ENCODE data around the gene KCNK10.
"Not testable (repeated sequence)": the region's sequence is repeated elsewhere in the genome, so short reads cannot be mapped to it uniquely, and the experiment has no call there.

KCNK10 gene

GRCh38 chr14:88270776-88271175 is 52.3 kb downstream of the KCNK10 start:
- DNase-seq (ENCODE audit: low read depth in 2 of 2) = no peak

DNA sequence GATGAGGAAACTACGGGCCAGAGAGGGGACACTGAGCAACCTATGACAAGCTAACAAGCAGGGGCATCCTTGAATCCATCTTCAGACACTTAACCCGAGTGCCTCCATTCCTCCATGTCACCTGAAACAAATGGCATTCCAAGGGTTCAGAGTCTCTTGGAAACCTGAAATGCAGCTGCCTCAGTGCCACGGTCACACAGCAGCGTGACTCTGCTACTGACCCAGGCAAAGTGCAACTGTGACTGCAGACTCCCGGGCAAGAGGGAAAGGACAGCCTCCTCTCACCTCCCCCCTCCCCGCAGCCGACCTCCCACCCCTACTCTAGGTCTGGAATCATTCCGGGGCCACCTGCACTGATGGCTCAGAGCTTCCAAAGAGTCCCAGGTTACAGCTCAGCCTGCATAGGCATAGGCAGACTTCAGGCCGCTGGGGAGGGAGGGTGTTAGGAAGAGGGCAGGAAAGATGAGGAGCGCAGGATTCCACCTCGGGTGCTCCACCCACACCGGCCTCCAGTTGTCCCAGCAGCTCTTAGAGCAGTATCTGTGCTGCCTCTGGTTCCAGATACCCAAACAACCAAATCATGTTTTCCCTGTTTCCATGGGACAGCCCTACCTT is 53.2 kb downstream of the KCNK10 start:
- DNase-seq (ENCODE audit: low read depth in 2 of 2) = no peak

GRCh38 chr14:88266474-88266873 is 56.6 kb downstream of the KCNK10 start:
- no peak for DNase-seq (ENCODE audit: low read depth in 2 of 2)

DNA sequence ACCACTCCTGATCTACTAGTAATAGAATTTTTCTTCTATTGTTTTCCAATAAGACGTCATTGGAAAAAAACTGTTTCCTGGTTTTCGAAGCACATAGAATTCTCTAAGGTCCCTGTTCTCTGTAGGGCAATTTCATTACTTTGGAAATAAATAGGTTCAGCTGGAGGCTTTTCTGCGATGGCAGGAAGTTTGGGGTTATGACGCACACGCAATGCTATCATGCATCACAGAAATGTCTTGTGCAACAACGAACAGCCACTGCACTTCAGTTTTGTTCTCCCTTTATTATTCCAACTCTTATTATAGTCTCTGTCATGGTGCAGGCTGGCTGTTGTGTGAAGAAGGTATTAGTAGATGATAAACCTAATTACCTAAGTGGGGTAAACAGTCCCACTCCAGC is 59.0 kb downstream of the KCNK10 start:
- DNase-seq (ENCODE audit: low read depth in 2 of 2) = no peak

GRCh38 chr14:88261302-88261701 is 61.8 kb downstream of the KCNK10 start:
- DNase-seq (ENCODE audit: low read depth in 2 of 2) = not testable (repeated sequence)

GRCh38 chr14:88258021-88258420 is 65.0 kb downstream of the KCNK10 start:
- DNase-seq (ENCODE audit: low read depth in 2 of 2) = no peak

GRCh38 chr14:88256997-88257950 is 65.8 kb downstream of the KCNK10 start:
- no peak for DNase-seq (ENCODE audit: low read depth in 2 of 2)

DNA sequence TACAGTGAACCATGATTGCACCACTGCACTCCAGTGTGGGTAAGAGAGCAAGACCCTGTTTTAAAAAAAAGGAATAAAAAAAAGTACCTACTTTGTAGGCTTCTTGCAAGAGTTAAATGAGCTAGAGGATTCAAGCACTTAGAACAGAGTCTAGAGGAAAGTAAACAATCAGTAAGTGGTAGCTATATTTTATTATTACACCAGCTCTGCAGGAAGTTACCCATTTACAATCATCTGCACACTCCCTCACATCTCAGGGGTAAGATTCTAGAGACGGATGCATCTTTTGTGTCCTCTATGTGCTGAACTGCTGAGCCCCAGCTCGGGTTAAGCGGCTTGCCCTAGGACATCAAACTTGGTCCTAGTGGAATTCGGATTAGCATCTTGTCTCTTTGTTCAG is 67.3 kb downstream of the KCNK10 start:
- no peak for DNase-seq (ENCODE audit: low read depth in 2 of 2)

- no peak for DNase-seq (ENCODE audit: low read depth in 2 of 2)
These were observed 67.9 kb downstream of the KCNK10 start for GRCh38 chr14:88255196-88255595.

GRCh38 chr14:88252498-88252897 is 70.6 kb downstream of the KCNK10 start:
- DNase-seq (ENCODE audit: low read depth in 2 of 2) = no peak

GRCh38 chr14:88251650-88252049 is 71.4 kb downstream of the KCNK10 start:
- DNase-seq (ENCODE audit: low read depth in 2 of 2) = no peak

DNA sequence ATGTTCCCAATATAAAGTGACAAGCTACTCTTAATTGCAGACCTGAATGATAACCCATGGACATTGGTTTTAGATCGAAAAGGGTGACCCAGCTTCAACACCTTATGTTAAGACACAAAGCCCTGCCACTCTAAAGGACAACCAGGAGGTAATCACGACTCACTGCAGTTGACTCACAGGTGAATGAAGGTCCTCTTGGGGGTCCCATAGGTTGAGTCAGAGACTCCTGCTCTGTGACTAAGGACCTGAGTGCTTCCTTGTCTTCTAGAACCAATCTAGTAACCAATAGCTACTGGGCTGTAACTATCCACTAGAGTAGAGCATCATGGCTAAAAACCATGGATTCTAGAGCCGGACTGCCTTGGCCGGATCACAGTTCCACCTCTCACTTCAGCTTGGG is 73.8 kb downstream of the KCNK10 start:
- DNase-seq (ENCODE audit: low read depth in 2 of 2) = no peak

- DNase-seq (ENCODE audit: low read depth in 2 of 2) = no peak
These were observed 74.5 kb downstream of the KCNK10 start for GRCh38 chr14:88248606-88249005.

GRCh38 chr14:88247228-88247627 is 75.8 kb downstream of the KCNK10 start:
- no peak for DNase-seq (ENCODE audit: low read depth in 2 of 2)

DNA sequence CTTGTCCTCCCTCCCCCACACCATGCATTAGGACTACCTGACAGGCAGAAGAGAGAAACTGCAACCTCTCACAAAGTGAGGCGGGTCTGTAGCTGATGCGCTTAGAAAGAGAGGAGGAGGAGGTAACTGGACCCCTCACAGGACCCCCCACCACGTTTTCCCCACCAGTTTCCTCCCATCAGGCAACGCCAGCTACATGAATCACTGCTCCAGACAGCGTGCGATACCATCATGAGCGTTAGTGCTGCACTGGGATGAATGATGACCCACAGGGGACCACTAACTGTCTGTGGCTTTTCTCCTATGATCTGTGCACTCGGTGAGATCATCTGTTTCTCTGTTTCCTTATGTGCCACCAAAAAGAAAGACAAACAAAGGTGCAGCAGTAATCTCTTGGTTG is 77.7 kb downstream of the KCNK10 start:
- DNase-seq (ENCODE audit: low read depth in 2 of 2) = no peak

- DNase-seq (ENCODE audit: low read depth in 2 of 2) = no peak
These were observed 79.1 kb downstream of the KCNK10 start for GRCh38 chr14:88243946-88244345.

DNA sequence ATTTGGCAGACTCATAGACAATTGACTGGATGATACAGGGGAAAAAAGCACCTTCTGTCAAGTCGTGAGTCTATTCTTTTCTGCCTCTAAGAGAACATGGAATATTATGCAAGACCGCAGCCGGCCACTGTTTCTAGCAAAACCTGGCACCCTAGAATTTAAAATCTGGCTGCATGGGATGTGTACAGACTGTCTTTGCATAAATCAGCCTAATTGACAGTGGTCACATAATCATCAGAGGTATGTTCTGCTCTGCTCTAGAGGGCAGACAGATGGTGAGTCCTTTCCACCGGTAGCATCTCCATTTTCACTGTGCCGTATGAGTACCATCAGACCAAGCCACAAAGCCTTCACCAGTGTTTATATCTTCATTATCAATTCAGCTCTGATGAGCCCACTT is 80.6 kb downstream of the KCNK10 start:
- DNase-seq (ENCODE audit: low read depth in 2 of 2) = no peak

DNA sequence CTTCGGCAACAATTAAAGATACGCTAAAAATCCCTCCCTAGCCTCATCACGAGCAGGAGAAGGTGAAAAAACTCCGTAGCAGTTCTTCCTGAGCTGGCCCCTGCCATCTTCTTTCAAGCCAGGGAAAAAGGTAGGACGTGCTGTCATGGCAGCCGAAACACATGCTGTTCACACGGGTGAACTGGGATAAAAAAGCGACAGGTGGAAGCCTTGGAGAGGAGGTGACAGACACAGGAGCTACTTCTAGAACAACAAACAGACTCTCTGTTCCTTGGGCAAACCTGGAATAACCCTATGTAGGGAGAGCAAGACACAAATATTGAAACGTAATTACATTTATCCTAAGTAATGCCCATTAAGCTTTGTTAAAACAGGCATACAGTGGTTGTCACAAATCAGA is 81.3 kb downstream of the KCNK10 start:
- DNase-seq (ENCODE audit: low read depth in 2 of 2) = no peak

DNA sequence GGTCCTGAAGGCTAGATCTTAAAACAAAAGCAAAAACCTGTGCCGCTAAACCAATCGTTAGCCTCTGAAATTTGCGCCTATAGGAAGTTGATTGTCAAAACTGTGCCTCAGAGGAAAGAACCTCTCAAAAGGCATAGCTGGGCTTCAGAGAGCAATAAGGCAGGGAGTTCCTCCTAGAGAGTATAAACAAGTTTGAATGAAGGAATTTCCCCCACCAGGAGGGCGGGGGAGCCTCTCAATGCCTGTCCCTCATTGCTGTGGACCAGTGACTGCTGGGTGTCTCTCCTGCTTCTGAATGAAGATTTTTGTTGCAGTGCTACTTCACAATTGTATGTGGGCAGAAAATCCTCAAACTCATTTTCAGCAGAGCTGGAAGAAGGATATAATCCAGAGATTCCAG is 88.6 kb downstream of the KCNK10 start:
- no peak for DNase-seq (ENCODE audit: low read depth in 2 of 2)

- no peak for DNase-seq (ENCODE audit: low read depth in 2 of 2)
These were observed 89.2 kb downstream of the KCNK10 start for GRCh38 chr14:88233915-88234314.

GRCh38 chr14:88232771-88233170 is 90.3 kb downstream of the KCNK10 start:
- DNase-seq (ENCODE audit: low read depth in 2 of 2) = no peak

DNA sequence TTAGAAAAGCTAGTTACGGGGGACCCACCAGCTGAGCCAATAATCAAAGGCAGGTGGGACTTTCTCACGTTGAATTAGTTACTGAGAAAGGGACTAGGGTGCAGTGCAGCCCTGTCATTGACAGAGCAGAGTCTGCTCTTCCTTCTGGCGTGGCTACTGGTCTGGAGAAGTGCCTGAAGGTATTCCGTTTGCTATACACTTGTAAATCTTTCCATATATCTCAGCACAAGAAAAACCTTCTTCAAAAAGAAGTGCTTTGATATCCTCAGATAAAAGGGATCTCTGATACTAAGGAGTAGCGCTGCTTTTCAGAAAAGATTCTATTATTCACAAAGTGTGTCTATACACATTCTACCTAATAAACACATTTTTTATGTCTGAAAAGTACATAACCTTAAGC is 91.5 kb downstream of the KCNK10 start:
- DNase-seq (ENCODE audit: low read depth in 2 of 2) = no peak

DNA sequence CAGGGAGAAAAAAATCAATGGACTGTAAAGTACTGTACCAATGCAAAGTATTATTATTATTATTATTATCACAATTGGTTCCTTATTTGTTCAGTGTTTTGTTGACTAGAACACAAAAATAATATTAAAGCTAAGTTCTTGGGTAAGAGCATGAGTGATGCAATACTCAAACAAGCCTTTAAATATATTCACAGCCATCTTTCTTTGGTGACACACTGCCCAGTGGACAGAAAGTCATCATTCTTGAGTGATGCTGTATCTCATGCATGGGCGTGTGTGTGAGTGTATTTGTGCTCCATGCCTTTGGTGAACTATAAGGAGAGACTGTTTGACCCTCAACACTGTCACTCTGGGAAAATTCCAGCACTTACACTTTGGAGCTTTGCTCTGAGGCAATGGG is 93.6 kb downstream of the KCNK10 start:
- DNase-seq (ENCODE audit: low read depth in 2 of 2) = no peak
